B cell (primary cell): ENCODE measurements around the gene TPI1.

Experiments
- EZH2 ChIP-seq: IDR thresholded peaks from 2 replicates; pipeline ENCODE4 v1.6.1; 2012; ENCODE audit warnings: borderline replicate concordance, low read depth, mild to moderate bottlenecking, moderate library complexity, low read length; ENCODE audit not compliant: insufficient read depth, poor library complexity, severe bottlenecking
- TF ChIP-seq, protein P1 (sequence below): fragments of 200-600 bp; IDR thresholded peaks from one replicate; pipeline ENCODE4 v1.8.0; 2022; ENCODE audit warnings: antibody characterized with exemption, mild to moderate bottlenecking

GRCh38 chr12:6890789-6891645, 23.7 kb downstream of the TPI1 start:
- TF ChIP-seq, protein P1, sequence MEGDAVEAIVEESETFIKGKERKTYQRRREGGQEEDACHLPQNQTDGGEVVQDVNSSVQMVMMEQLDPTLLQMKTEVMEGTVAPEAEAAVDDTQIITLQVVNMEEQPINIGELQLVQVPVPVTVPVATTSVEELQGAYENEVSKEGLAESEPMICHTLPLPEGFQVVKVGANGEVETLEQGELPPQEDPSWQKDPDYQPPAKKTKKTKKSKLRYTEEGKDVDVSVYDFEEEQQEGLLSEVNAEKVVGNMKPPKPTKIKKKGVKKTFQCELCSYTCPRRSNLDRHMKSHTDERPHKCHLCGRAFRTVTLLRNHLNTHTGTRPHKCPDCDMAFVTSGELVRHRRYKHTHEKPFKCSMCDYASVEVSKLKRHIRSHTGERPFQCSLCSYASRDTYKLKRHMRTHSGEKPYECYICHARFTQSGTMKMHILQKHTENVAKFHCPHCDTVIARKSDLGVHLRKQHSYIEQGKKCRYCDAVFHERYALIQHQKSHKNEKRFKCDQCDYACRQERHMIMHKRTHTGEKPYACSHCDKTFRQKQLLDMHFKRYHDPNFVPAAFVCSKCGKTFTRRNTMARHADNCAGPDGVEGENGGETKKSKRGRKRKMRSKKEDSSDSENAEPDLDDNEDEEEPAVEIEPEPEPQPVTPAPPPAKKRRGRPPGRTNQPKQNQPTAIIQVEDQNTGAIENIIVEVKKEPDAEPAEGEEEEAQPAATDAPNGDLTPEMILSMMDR = peak; percentile 90
- no peak for TF ChIP-seq EZH2
